Astrocyte (in vitro differentiated cells and primary cell): ENCODE results near the gene PKD1. TPM values are rescaled to one million over a fixed set of nuclear protein-coding genes. Genes with fewer than 3 reads are reported as not detected.

Experiments
- DNase-seq: peaks from one replicate; pipeline ENCODE4 v3.0.0-alpha.2; 2010; ENCODE audit warnings: low read depth
- FAIRE-seq: peaks from 2 replicates; lab custom pipeline; 2011; peaks lifted over from hg19 to GRCh38; lab: Jason Lieb, UNC
- H2AFZ ChIP-seq: 2 replicates; pipeline ENCODE4 v1.6.0; 2012; ENCODE audit warnings: low read depth, low read length, inconsistent platforms
- H3K27ac ChIP-seq: 2 replicates; pipeline ENCODE4 v1.5.1; 2011; ENCODE audit warnings: low read depth, low read length, inconsistent platforms
- H3K27me3 ChIP-seq: 2 replicates; pipeline ENCODE4 v1.6.0; 2011; ENCODE audit warnings: low read length, inconsistent platforms; ENCODE audit not compliant: insufficient read depth
- H3K36me3 ChIP-seq: 2 replicates; pipeline ENCODE4 v1.5.1; 2011; ENCODE audit warnings: low read length, inconsistent platforms; ENCODE audit not compliant: insufficient read depth
- H3K4me1 ChIP-seq: 2 replicates; pipeline ENCODE4 v1.5.1; 2011; ENCODE audit warnings: low read length, inconsistent platforms; ENCODE audit not compliant: insufficient read depth
- H3K4me2 ChIP-seq: 2 replicates; pipeline ENCODE4 v1.6.0; 2012; ENCODE audit warnings: low read length, inconsistent platforms
- H3K4me3 ChIP-seq: 2 replicates; pipeline ENCODE4 v1.5.1; 2011; ENCODE audit warnings: low read depth, mild to moderate bottlenecking, low read length, inconsistent platforms; ENCODE audit not compliant: insufficient read depth
- H3K79me2 ChIP-seq: 2 replicates; pipeline ENCODE4 v1.6.0; 2012; ENCODE audit warnings: mild to moderate bottlenecking, low read length, inconsistent platforms; ENCODE audit not compliant: insufficient read depth
- H3K9ac ChIP-seq: 2 replicates; pipeline ENCODE4 v1.6.0; 2012; ENCODE audit warnings: mild to moderate bottlenecking, low read length, inconsistent platforms
- H3K9me3 ChIP-seq: 2 replicates; pipeline ENCODE4 v1.5.1; 2012; ENCODE audit warnings: low read depth, mild to moderate bottlenecking, low read length, inconsistent platforms; ENCODE audit not compliant: insufficient read depth
- H4K20me1 ChIP-seq: 2 replicates; pipeline ENCODE4 v1.6.0; 2012; ENCODE audit warnings: low read length, inconsistent platforms; ENCODE audit not compliant: insufficient read depth
- H3K27ac Mint-ChIP-seq: one replicate; pipeline ENCODE4 v1.8.0; 2021; ENCODE audit warnings: mild to moderate bottlenecking, mixed read lengths; ENCODE audit not compliant: unreplicated experiment
- H3K27me3 Mint-ChIP-seq: one replicate; pipeline ENCODE4 v1.8.0; 2021; ENCODE audit warnings: low read depth, mixed read lengths; ENCODE audit not compliant: unreplicated experiment
- H3K36me3 Mint-ChIP-seq: one replicate; pipeline ENCODE4 v1.8.0; 2021; ENCODE audit warnings: low read depth, mixed read lengths; ENCODE audit not compliant: unreplicated experiment
- H3K4me1 Mint-ChIP-seq: one replicate; pipeline ENCODE4 v1.8.0; 2021; ENCODE audit warnings: low read depth, mixed read lengths; ENCODE audit not compliant: unreplicated experiment
- H3K4me3 Mint-ChIP-seq: one replicate; pipeline ENCODE4 v1.8.0; 2021; ENCODE audit warnings: mild to moderate bottlenecking, moderate library complexity, mixed read lengths; ENCODE audit not compliant: unreplicated experiment
- H3K9me3 Mint-ChIP-seq: one replicate; pipeline ENCODE4 v1.8.0; 2021; ENCODE audit warnings: mild to moderate bottlenecking, mixed read lengths; ENCODE audit not compliant: unreplicated experiment
- EZH2 ChIP-seq: IDR thresholded peaks from 2 replicates; pipeline ENCODE4 v1.6.1; 2012; ENCODE audit warnings: mild to moderate bottlenecking, low read length, inconsistent platforms; ENCODE audit not compliant: insufficient read depth
- total RNA-seq: library from RNA; stranded (reverse); gene quantifications from 2 replicates; pipeline ENCODE4 v1.2.1, GENCODE V29; 2021
- TF ChIP-seq, protein P1 (sequence below): IDR thresholded peaks from 2 replicates; pipeline ENCODE4 v1.5.1; 2011; ENCODE audit warnings: low read depth, mild to moderate bottlenecking, inconsistent platforms, low read length, moderate library complexity; ENCODE audit not compliant: insufficient read depth

Gene PKD1
- total RNA-seq, 1 donor from 2014 or later = 112 TPM

DNA sequence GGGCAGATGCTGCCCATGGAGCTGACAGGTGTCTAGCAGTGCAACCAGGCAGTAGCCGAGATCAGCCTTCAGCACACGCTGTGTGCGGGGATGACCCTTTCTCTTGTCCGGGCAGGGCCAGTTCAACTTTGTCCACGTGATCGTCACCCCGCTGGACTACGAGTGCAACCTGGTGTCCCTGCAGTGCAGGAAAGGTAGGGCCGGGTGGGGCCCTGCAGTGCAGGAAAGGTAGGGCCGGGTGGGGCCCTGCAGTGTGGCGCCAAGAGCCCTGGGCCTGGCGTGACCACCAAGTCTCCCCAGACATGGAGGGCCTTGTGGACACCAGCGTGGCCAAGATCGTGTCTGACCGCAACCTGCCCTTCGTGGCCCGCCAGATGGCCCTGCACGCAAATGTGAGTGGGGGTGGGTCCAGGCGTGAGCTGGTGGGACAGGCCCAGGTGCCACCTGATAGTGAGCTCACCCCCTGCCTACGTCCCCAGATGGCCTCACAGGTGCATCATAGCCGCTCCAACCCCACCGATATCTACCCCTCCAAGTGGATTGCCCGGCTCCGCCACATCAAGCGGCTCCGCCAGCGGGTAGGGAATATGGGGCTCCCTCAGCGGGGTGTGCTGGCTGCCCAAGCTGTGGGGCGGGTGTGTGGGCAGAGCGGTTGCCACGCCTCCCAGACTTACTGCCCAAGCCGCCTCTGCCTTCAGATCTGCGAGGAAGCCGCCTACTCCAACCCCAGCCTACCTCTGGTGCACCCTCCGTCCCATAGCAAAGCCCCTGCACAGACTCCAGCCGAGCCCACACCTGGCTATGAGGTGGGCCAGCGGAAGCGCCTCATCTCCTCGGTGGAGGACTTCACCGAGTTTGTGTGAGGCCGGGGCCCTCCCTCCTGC lies 47.7 kb downstream of the PKD1 start:
- no peak overlapping the region for H3K4me2 ChIP-seq
- FAIRE-seq = no peak

DNA sequence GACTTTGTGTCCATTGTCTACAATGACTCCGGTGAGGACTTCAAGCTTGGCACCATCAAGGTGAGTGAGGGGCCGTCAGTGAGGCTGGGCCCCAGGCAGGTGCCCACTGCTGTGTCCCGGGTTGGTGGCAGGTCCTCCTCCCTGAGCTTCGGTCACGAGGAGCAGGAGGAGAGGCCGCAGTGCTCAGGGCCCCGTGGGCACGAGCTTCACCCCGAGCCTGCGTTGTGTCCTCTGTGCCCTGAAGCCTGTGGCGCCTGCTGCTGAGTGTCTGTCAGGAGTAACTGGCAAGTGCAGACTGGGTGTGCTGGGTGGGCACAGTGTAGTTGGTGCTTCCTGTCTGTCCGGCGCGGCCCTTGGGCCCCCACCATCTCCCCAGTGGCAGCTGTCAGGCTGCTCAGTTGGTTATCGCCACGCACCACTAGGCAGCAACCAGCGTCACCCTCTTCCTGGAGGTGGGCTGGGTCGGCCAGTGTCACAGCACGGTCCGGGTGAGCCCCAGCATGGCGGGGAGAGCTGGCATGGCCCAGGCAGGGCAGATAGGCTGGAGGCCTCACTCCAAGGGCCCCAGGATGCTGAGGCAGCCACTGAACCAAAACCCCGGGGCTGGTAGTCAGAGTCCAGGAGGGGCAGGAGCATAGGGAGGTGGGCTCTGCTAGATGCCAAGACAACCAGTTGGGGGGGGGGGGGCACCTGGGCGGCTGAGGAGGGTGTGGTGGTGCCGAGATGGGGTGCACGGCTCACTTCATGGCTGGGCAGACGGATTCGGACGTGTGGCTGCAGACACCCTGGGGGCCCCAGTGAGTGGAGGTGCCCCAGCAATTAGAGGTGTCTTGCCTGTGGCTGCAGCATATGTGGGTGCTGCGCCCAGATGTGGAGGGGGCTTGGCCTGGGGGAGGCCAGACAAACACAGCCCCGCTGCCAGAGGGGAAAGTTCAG lies 48.6 kb downstream of the PKD1 start:
- no peak overlapping the region for H2AFZ ChIP-seq
- H3K4me1 ChIP-seq = peaks cover 6% of the 10 kb centered on the region
- Mint-ChIP-seq H3K9me3 (no peaks in the 10 kb centered on the region), H3K4me3 (no peak overlapping the region), H3K36me3 (peaks cover 8% of the 10 kb centered on the region), H3K27me3 (no peaks in the 10 kb centered on the region), H3K27ac (peak overlapping the region; percentile 34), H3K4me1 (no peaks in the 10 kb centered on the region)
- FAIRE-seq (no peak), DNase-seq (no peak)
- no peaks in the 10 kb centered on the region for H3K9me3 ChIP-seq
- no peaks in the 10 kb centered on the region for H3K36me3 ChIP-seq
- no peak overlapping the region for H3K9ac ChIP-seq
- no peak overlapping the region for H3K4me3 ChIP-seq
- TF ChIP-seq, protein P1, sequence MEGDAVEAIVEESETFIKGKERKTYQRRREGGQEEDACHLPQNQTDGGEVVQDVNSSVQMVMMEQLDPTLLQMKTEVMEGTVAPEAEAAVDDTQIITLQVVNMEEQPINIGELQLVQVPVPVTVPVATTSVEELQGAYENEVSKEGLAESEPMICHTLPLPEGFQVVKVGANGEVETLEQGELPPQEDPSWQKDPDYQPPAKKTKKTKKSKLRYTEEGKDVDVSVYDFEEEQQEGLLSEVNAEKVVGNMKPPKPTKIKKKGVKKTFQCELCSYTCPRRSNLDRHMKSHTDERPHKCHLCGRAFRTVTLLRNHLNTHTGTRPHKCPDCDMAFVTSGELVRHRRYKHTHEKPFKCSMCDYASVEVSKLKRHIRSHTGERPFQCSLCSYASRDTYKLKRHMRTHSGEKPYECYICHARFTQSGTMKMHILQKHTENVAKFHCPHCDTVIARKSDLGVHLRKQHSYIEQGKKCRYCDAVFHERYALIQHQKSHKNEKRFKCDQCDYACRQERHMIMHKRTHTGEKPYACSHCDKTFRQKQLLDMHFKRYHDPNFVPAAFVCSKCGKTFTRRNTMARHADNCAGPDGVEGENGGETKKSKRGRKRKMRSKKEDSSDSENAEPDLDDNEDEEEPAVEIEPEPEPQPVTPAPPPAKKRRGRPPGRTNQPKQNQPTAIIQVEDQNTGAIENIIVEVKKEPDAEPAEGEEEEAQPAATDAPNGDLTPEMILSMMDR = no peak
- TF ChIP-seq EZH2 = no peak
- H3K27me3 ChIP-seq = no peaks in the 10 kb centered on the region
- no peaks in the 10 kb centered on the region for H3K79me2 ChIP-seq
- no peak overlapping the region for H3K27ac ChIP-seq
- no peak overlapping the region for H3K4me2 ChIP-seq
- H4K20me1 ChIP-seq = peaks cover 35% of the 10 kb centered on the region

More for the DNA sequence above, 47.7 kb downstream of the PKD1 start:
- Mint-ChIP-seq H3K27me3 (no peaks in the 10 kb centered on the region), H3K36me3 (peaks cover 5% of the 10 kb centered on the region), H3K4me3 (no peak overlapping the region), H3K4me1 (no peaks in the 10 kb centered on the region), H3K27ac (no peak overlapping the region), H3K9me3 (no peaks in the 10 kb centered on the region)
- H3K27ac ChIP-seq = no peak overlapping the region
- no peak overlapping the region for H2AFZ ChIP-seq
- H3K9ac ChIP-seq = no peak overlapping the region
- H3K27me3 ChIP-seq = no peaks in the 10 kb centered on the region
- H3K79me2 ChIP-seq = no peaks in the 10 kb centered on the region
- H3K4me3 ChIP-seq = no peak overlapping the region
- TF ChIP-seq EZH2 = no peak
- TF ChIP-seq, protein P1 = no peak
- H3K4me1 ChIP-seq = peaks cover 6% of the 10 kb centered on the region
- DNase-seq = no peak
- no peaks in the 10 kb centered on the region for H3K36me3 ChIP-seq
- no peaks in the 10 kb centered on the region for H3K9me3 ChIP-seq
- peaks cover 37% of the 10 kb centered on the region for H4K20me1 ChIP-seq
